ENCODE measurements around the gene FYN. TPM values are rescaled to one million over a fixed set of nuclear protein-coding genes. Genes with fewer than 3 reads are reported as not detected.

The FYN gene
- total and polyA plus RNA-seq, 9 of the 15 experiments (the other 6 are each of a cell fraction or from before 2014, with no cell fraction given) = 2.9 to 22.1 (median 11.4) TPM

GRCh38 chr6:111676383-111676782 lies 196.9 kb downstream of the FYN start:
- ATAC-seq (no peak), DNase-seq (ENCODE audit: extremely low read depth in 1 of 4, low spot score in 3 of 4) (no peak), FAIRE-seq (no peak)
- H3K4me3 ChIP-seq = no peak overlapping the region
- intact Hi-C loops (cut with micrococcal nuclease) = no loop called here
- 31% methylated on average over 2 of the region's 2 CpGs for WGBS (ENCODE audit: insufficient coverage, low coverage, missing lambda C conversion rate)
- no peak overlapping the region for H3K27ac ChIP-seq (ENCODE audit: extremely low read depth, low read depth, low read length)
- no peaks in the 10 kb centered on the region for H3K79me2 ChIP-seq (ENCODE audit: control insufficient read depth, insufficient read depth, low read length)
- no peaks in the 10 kb centered on the region for H4K20me1 ChIP-seq (replicated peaks; ENCODE audit: control insufficient read depth, insufficient read depth, low read length)
- H3K27me3 ChIP-seq (ENCODE audit: control insufficient read depth in 2 of 2, insufficient read depth in 2 of 2, low read length in 2 of 2) = peaks cover 10 to 24% of the 10 kb centered on the region in 2 experiments; a peak in 4 of 5 replicates
- no peak overlapping the region for H3K9ac ChIP-seq (ENCODE audit: insufficient read depth in 1 of 2, low read depth in 2 of 2, low read length in 2 of 2)
- H3K36me3 ChIP-seq (ENCODE audit: control insufficient read depth, insufficient read depth, low read length) = no peaks in the 10 kb centered on the region
- no peak overlapping the region for H3K4me2 ChIP-seq (ENCODE audit: insufficient read depth, low read length)
- BruUV-seq (replicated peaks) = no TSS peak
- H2AFZ ChIP-seq (ENCODE audit: low read depth, low read length) = no peak overlapping the region
- ChIA-PET CTCF (ENCODE audit: low intra/inter-chr PET ratio) (no interaction called here), POLR2A (interaction anchor here (1.1 kb wide), 1 partner anchor 19 kb away, joined by 3 read pairs; no protein-coding TSS in a partner anchor)
- in situ Hi-C loops (cut with MboI) = no loop called here
- H3K9me1 ChIP-seq (ENCODE audit: control insufficient read depth, insufficient read depth, low read length) = no peaks in the 10 kb centered on the region
- TF ChIP-seq SREBF1 (IDR thresholded peaks at IDR 0.05; ENCODE audit: borderline replicate concordance, low read depth, low read length) (no peak), ZBTB7A (IDR thresholded peaks at IDR 0.05; ENCODE audit: borderline replicate concordance, control insufficient read depth, low read depth, low read length) (no peak), BCLAF1 (IDR thresholded peaks at IDR 0.05; ENCODE audit: borderline replicate concordance in 1 of 2, control insufficient read depth in 1 of 2, low read depth in 2 of 2, low read length in 1 of 2) (no peak), TCFL5 (CRISPR knock-in tag; conservative IDR thresholded peaks at IDR 0.05) (no peak), SMARCE1 (IDR thresholded peaks at IDR 0.05) (no peak), GABPB2 (CRISPR knock-in tag; conservative IDR thresholded peaks at IDR 0.05) (no peak), ZNF140 (CRISPR knock-in tag; IDR thresholded peaks at IDR 0.05) (no peak), ZNF224 (CRISPR knock-in tag; IDR thresholded peaks at IDR 0.05) (no peak), RFX1 (IDR thresholded peaks at IDR 0.05) (no peak), TAF1 (IDR thresholded peaks at IDR 0.05; ENCODE audit: control insufficient read depth, extremely low read depth, insufficient read depth, low read length, severe bottlenecking) (no peak)
- H3K4me1 ChIP-seq (replicated peaks in 1 of 2; ENCODE audit: control insufficient read depth in 2 of 2, insufficient read depth in 2 of 2, low read length in 2 of 2) = no peaks in the 10 kb centered on the region
- H3K9me3 ChIP-seq (replicated peaks; ENCODE audit: control insufficient read depth, insufficient read depth, low read depth, low read length) = no peaks in the 10 kb centered on the region

Data from K562 (cell line).